Adipocyte (in vitro differentiated cells): ENCODE results near the gene C4orf50.

Experiments used
- DNase-seq: peaks from one replicate; pipeline ENCODE4 v3.0.0-alpha.2; 2015; ENCODE audit warnings: low read depth
- H3K27me3 ChIP-seq: replicated peaks from 2 replicates; pipeline ENCODE4 v1.7.0; 2013; ENCODE audit warnings: mild to moderate bottlenecking, low read length, moderate library complexity; ENCODE audit not compliant: control insufficient read depth, insufficient read depth
- H3K36me3 ChIP-seq: 2 replicates; pipeline ENCODE4 v1.7.0; 2013; ENCODE audit warnings: low read length, mild to moderate bottlenecking, moderate library complexity; ENCODE audit not compliant: control insufficient read depth, insufficient read depth, severe bottlenecking
- H3K4me1 ChIP-seq: 2 replicates; pipeline ENCODE4 v1.7.0; 2013; ENCODE audit warnings: mild to moderate bottlenecking, low read length, moderate library complexity; ENCODE audit not compliant: control insufficient read depth, insufficient read depth
- H3K4me3 ChIP-seq: 2 replicates; pipeline ENCODE4 v1.7.0; 2013; ENCODE audit warnings: mild to moderate bottlenecking, low read length, moderate library complexity
- H3K9ac ChIP-seq: 2 replicates; pipeline ENCODE4 v1.7.0; 2013; ENCODE audit warnings: mild to moderate bottlenecking, low read length, moderate library complexity
- H3K9me3 ChIP-seq: 2 replicates; pipeline ENCODE4 v1.7.0; 2013; ENCODE audit warnings: mild to moderate bottlenecking, low read length, moderate library complexity; ENCODE audit not compliant: control insufficient read depth

Gene C4orf50

DNA sequence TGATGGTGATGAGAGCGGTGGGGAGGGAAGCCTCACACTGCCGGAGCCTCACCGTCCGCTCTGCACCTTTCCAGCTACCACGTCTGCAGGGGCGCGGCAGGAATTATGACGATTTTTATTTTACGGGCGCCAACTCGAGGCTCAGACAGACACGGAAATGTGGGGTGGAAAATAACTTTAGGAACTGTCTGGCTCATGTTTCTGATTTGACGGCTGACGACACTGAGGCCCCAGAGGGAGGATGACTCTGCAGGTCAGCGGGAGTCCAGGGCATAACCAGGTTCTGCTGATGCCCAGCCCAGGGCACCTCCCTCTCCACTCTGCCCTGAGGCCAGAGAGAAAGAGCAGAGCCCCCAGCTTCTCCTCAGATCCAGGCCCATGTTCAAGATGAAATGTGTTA, 43.9 kb downstream of the C4orf50 start:
- H3K4me1 ChIP-seq, result no peaks in the 10 kb centered on the region
- H3K36me3 ChIP-seq, result no peaks in the 10 kb centered on the region
- no peak overlapping the region for H3K4me3 ChIP-seq
- H3K9me3 ChIP-seq, result no peaks in the 10 kb centered on the region
- no peak for DNase-seq
- peaks cover 54% of the 10 kb centered on the region for H3K27me3 ChIP-seq
- H3K9ac ChIP-seq, result no peak overlapping the region

- Histone ChIP-seq H3K36me3 (no peaks in the 10 kb centered on the region), H3K4me1 (no peaks in the 10 kb centered on the region), H3K27me3 (peaks cover 57% of the 10 kb centered on the region), H3K9ac (no peak overlapping the region), H3K9me3 (no peaks in the 10 kb centered on the region), H3K4me3 (no peak overlapping the region)
- no peak for DNase-seq
These were observed 44.6 kb downstream of the C4orf50 start for GRCh38 chr4:5973486-5974220.

- no peaks in the 10 kb centered on the region for H3K9me3 ChIP-seq
- DNase-seq, result no peak
- H3K4me1 ChIP-seq, result no peaks in the 10 kb centered on the region
- no peaks in the 10 kb centered on the region for H3K36me3 ChIP-seq
- H3K4me3 ChIP-seq, result no peak overlapping the region
- H3K27me3 ChIP-seq, result peaks cover 52% of the 10 kb centered on the region
- H3K9ac ChIP-seq, result no peak overlapping the region
These were observed 45.2 kb downstream of the C4orf50 start for GRCh38 chr4:5973033-5973432.

GRCh38 chr4:5972571-5972970, 45.7 kb downstream of the C4orf50 start:
- Histone ChIP-seq H3K9ac (no peak overlapping the region), H3K4me1 (no peaks in the 10 kb centered on the region), H3K9me3 (no peaks in the 10 kb centered on the region), H3K27me3 (peaks cover 50% of the 10 kb centered on the region), H3K4me3 (no peak overlapping the region), H3K36me3 (no peaks in the 10 kb centered on the region)
- DNase-seq, result no peak

DNA sequence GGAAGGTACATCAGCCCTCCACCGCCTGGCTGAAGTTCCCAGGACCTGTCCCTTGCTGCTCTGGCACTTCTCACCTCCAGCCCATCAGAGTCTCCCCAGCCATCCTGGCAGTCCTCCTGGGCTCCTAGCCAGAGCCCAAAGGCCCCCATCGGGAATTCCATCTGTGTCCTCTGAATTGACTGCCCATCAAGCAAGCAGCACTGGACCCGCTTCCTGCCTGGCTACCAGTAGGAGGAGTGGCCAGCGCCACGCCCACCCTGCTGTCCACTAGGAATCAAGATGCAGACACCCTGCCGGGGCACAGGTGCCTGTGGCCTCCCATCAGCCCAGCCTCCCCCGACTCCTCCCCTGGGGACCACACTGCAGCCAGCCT, 47.2 kb downstream of the C4orf50 start:
- H3K4me3 ChIP-seq, result no peak overlapping the region
- H3K36me3 ChIP-seq, result no peaks in the 10 kb centered on the region
- no peaks in the 10 kb centered on the region for H3K4me1 ChIP-seq
- H3K9ac ChIP-seq, result no peak overlapping the region
- no peak for DNase-seq
- no peaks in the 10 kb centered on the region for H3K9me3 ChIP-seq
- H3K27me3 ChIP-seq, result peaks cover 42% of the 10 kb centered on the region

GRCh38 chr4:5970381-5971077, 47.7 kb downstream of the C4orf50 start:
- Histone ChIP-seq H3K36me3 (no peaks in the 10 kb centered on the region), H3K9ac (no peak overlapping the region), H3K9me3 (no peaks in the 10 kb centered on the region), H3K27me3 (peaks cover 42% of the 10 kb centered on the region), H3K4me3 (no peak overlapping the region), H3K4me1 (no peaks in the 10 kb centered on the region)
- no peak for DNase-seq

GRCh38 chr4:5969777-5970176, 48.5 kb downstream of the C4orf50 start:
- no peaks in the 10 kb centered on the region for H3K4me1 ChIP-seq
- DNase-seq, result no peak
- no peak overlapping the region for H3K9ac ChIP-seq
- no peaks in the 10 kb centered on the region for H3K36me3 ChIP-seq
- peaks cover 42% of the 10 kb centered on the region for H3K27me3 ChIP-seq
- H3K4me3 ChIP-seq, result no peak overlapping the region
- H3K9me3 ChIP-seq, result no peaks in the 10 kb centered on the region

DNA sequence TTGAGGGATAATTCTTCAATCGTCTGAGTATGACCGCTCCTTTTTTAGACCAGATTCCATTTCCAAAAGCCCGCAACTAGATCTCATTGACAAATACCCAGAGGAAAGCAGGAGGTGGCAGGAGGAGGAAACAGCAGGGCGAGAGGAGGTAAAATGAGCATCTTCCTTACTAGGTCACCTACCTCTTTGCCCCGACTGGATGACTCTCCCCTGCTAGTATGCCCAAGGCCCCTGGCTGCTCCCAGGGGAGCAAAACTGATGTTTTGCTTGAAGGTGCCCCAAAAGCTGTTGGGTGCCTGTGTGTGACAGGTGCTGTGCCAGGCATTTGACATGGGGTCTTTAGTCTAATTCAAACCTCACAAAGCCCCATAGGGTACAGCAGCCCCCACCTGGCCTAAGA, 48.9 kb downstream of the C4orf50 start:
- DNase-seq, result no peak
- H3K9me3 ChIP-seq, result no peaks in the 10 kb centered on the region
- H3K4me1 ChIP-seq, result no peaks in the 10 kb centered on the region
- H3K9ac ChIP-seq, result no peak overlapping the region
- H3K36me3 ChIP-seq, result no peaks in the 10 kb centered on the region
- H3K27me3 ChIP-seq, result peaks cover 39% of the 10 kb centered on the region
- H3K4me3 ChIP-seq, result no peak overlapping the region

DNA sequence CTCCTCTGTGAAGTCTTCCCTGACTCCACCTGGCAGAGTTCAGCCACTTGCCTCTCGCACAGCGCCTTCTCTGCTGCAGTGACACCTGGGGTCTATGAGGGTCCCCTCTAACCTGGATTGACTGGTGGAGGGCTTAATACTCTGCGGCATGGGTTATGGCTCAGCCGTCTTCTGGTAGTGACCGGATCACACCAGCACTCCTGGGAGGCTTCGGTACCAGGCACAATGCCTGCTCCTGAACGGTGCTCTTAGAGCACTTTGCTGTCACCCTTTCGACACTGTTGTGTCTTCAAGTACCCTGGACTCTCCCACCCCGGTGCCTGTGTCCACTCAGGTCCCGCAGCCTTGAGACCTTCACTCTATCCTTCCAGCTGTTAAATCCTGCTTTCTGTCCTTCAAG, 50.0 kb downstream of the C4orf50 start:
- H3K9ac ChIP-seq, result no peak overlapping the region
- H3K9me3 ChIP-seq, result no peaks in the 10 kb centered on the region
- no peaks in the 10 kb centered on the region for H3K4me1 ChIP-seq
- no peaks in the 10 kb centered on the region for H3K36me3 ChIP-seq
- no peak overlapping the region for H3K4me3 ChIP-seq
- H3K27me3 ChIP-seq, result peaks cover 40% of the 10 kb centered on the region
- DNase-seq, result no peak

GRCh38 chr4:5967783-5968182, 50.4 kb downstream of the C4orf50 start:
- Histone ChIP-seq H3K9me3 (no peaks in the 10 kb centered on the region), H3K4me1 (no peaks in the 10 kb centered on the region)
- no peak for DNase-seq

DNA sequence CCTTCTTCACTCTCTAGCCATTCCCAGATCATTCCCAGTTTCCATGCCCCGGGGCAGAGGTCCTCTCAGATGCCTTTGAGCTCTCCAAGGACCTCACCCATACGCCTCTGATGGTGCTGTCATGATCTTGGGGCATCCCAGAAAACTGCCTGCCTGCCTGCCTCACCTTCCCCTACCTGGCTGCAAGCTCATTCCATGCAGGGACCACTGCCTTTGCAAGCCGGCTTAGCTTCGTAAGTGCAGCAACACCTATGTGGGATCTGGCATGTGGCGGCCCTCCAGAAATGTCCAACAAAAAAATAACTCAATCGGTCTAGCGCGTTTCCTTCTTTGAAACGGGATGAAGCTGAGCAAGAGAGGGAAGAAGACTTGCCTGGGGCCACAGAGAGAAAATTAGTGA, 53.0 kb downstream of the C4orf50 start:
- H3K9ac ChIP-seq, result no peak overlapping the region
- peaks cover 33% of the 10 kb centered on the region for H3K27me3 ChIP-seq
- no peak for DNase-seq
- no peaks in the 10 kb centered on the region for H3K4me1 ChIP-seq
- no peaks in the 10 kb centered on the region for H3K36me3 ChIP-seq
- H3K4me3 ChIP-seq, result no peak overlapping the region
- H3K9me3 ChIP-seq, result no peaks in the 10 kb centered on the region

More at GRCh38 chr4:5967783-5968182, 50.4 kb downstream of the C4orf50 start:
- Histone ChIP-seq H3K27me3 (peaks cover 35% of the 10 kb centered on the region), H3K36me3 (no peaks in the 10 kb centered on the region), H3K4me3 (no peak overlapping the region), H3K9ac (no peak overlapping the region)
